Vagina (tissue), 2 donors: Measurements from ENCODE around the gene USH1G.

Experiments used
- POLR2A ChIP-seq, 2 donors: fragments of 450-650 bp; IDR thresholded peaks; one replicate each; pipeline ENCODE4 v1.6.1; 2017; ENCODE audit warnings: antibody characterized with exemption in 2 of 2, mild to moderate bottlenecking in 2 of 2, moderate library complexity in 2 of 2
- TF ChIP-seq, protein P1 (sequence below), 3 experiments: fragments of 450-650 bp in 2 of 3; fragments of 200-600 bp in 1 of 3; sonication (generic) in 1 of 3; IDR thresholded peaks; one replicate each; pipeline ENCODE4 v1.5.1; 2017 to 2019; ENCODE audit warnings: antibody characterized with exemption in 3 of 3, mild to moderate bottlenecking in 2 of 3, moderate library complexity in 2 of 3

DNA sequence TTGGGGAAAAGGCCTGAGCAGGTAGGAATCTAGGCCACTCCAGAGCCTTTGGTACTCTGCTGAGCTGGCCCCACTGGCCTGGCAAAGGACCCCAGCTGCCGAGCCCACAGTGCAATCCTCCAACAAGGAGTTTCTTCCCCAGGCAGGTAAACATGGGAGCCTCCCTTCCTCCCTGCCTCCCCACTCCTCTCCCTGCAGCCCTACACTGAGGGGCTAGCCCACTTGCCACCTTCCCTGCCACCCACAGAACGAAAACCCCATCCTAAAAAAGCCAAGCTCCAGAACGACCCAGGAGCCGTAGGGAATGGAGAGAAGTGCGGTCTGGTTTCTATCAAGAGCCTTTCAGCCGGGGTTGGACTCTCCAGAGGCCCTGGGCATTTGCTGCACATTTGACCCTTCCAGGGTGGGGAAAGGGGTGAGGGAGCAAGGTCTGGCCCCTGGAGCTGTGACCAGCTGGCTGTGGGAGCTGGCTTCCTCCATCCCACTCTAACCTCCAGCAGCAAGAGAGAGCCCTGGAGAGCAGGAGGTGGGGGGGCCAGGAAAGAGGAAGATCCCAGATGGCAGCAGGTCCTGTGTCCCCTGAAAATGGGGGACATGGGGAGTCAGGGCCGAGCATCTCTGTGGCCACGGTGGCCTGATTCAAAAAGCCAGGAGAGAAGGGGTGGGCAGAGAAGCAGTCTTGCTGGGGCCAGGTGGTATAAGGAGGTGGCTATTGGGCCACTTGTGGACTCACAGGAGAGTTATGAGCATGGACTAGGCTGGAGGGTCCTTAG lies 48.2 kb upstream of the USH1G start:
- no peak for TF ChIP-seq POLR2A (IDR thresholded peaks at IDR 0.05)
- TF ChIP-seq, protein P1, sequence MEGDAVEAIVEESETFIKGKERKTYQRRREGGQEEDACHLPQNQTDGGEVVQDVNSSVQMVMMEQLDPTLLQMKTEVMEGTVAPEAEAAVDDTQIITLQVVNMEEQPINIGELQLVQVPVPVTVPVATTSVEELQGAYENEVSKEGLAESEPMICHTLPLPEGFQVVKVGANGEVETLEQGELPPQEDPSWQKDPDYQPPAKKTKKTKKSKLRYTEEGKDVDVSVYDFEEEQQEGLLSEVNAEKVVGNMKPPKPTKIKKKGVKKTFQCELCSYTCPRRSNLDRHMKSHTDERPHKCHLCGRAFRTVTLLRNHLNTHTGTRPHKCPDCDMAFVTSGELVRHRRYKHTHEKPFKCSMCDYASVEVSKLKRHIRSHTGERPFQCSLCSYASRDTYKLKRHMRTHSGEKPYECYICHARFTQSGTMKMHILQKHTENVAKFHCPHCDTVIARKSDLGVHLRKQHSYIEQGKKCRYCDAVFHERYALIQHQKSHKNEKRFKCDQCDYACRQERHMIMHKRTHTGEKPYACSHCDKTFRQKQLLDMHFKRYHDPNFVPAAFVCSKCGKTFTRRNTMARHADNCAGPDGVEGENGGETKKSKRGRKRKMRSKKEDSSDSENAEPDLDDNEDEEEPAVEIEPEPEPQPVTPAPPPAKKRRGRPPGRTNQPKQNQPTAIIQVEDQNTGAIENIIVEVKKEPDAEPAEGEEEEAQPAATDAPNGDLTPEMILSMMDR (IDR thresholded peaks at IDR 0.05), result no peak
